ENCODE results near the gene TNK2. TPM values are rescaled to one million over a fixed set of nuclear protein-coding genes. Genes with fewer than 3 reads are reported as not detected.

TNK2 gene
- total and polyA plus RNA-seq, 8 donors, result 21.0 to 91.2 (median 25.0) TPM

GRCh38 chr3:195870442-195870841 is 37.9 kb downstream of the TNK2 start:
- TF ChIP-seq CTCF (IDR thresholded peaks at IDR 0.05), result no peak
- DNase-seq (peak in 1 of 6 donors; percentile 64), ATAC-seq (no peak)

GRCh38 chr3:195869413-195870001 is 38.8 kb downstream of the TNK2 start:
- intact Hi-C loops (cut with DNase I), result no loop called here
- H3K4me1 ChIP-seq, result no peaks in the 10 kb centered on the region
- H3K4me3 ChIP-seq, result no peak overlapping the region
- FAIRE-seq (no peak), DNase-seq (peak in 2 of 6 donors; percentile 18 to 48), ATAC-seq (no peak)
- 88 to 93% methylated on average over 29 to 31 of the region's 31 CpGs for WGBS, 2 donors
- no peak overlapping the region for H3K27ac ChIP-seq
- no peak for TF ChIP-seq CTCF (IDR thresholded peaks at IDR 0.05)
- no peaks in the 10 kb centered on the region for H3K36me3 ChIP-seq
- no peaks in the 10 kb centered on the region for H3K9me3 ChIP-seq
- H3K27me3 ChIP-seq, result no peaks in the 10 kb centered on the region

More at GRCh38 chr3:195870442-195870841, 37.9 kb downstream of the TNK2 start:
- Histone ChIP-seq H3K4me1 (no peaks in the 10 kb centered on the region), H3K9me3 (no peaks in the 10 kb centered on the region), H3K27me3 (no peaks in the 10 kb centered on the region), H3K27ac (no peak overlapping the region), H3K4me3 (no peak overlapping the region), H3K36me3 (no peaks in the 10 kb centered on the region)
- no peak for FAIRE-seq
- intact Hi-C loops (cut with DNase I), result no loop called here
- WGBS, 2 donors, result 80 to 81% methylated on average over 7 of the region's 7 CpGs

- Histone ChIP-seq H3K36me3 (no peaks in the 10 kb centered on the region), H3K27ac (no peak overlapping the region), H3K4me3 (no peak overlapping the region)
These were observed 39.4 kb downstream of the TNK2 start for GRCh38 chr3:195868866-195869412.

GRCh38 chr3:195868336-195868865 is 40.0 kb downstream of the TNK2 start:
- no peaks in the 10 kb centered on the region for H3K36me3 ChIP-seq
- no peak for ATAC-seq
- peak in 2 of 6 donors; percentile 18 to 82 for DNase-seq

More at GRCh38 chr3:195868866-195869412, 39.4 kb downstream of the TNK2 start:
- intact Hi-C loops (cut with DNase I), result no loop called here
- FAIRE-seq (no peak), ATAC-seq (no peak), DNase-seq (peak in 1 of 6 donors; percentile 76)
- WGBS, 2 donors, result 89 to 91% methylated on average over 30 of the region's 30 CpGs
- Histone ChIP-seq H3K27me3 (no peaks in the 10 kb centered on the region), H3K4me1 (no peaks in the 10 kb centered on the region), H3K9me3 (no peaks in the 10 kb centered on the region)
- no peak for TF ChIP-seq CTCF (IDR thresholded peaks at IDR 0.05)

More at GRCh38 chr3:195868336-195868865, 40.0 kb downstream of the TNK2 start:
- TF ChIP-seq CTCF (IDR thresholded peaks at IDR 0.05), result no peak
- no peaks in the 10 kb centered on the region for H3K27me3 ChIP-seq
- H3K27ac ChIP-seq, result no peak overlapping the region
- intact Hi-C loops (cut with DNase I), result no loop called here
- H3K9me3 ChIP-seq, result no peaks in the 10 kb centered on the region
- 96% methylated on average over 32 to 39 of the region's 39 CpGs for WGBS, 2 donors
- no peak for FAIRE-seq
- H3K4me1 ChIP-seq, result no peaks in the 10 kb centered on the region
- no peak overlapping the region for H3K4me3 ChIP-seq

All from pancreas (tissue), 10 donors.